ENCODE results near the gene UNK. TPM values are rescaled to one million over a fixed set of nuclear protein-coding genes. Genes with fewer than 3 reads are reported as not detected.
"Not testable (repeated sequence)": the region's sequence is repeated elsewhere in the genome, so short reads cannot be mapped to it uniquely, and the experiment has no call there.

The UNK gene
- total RNA-seq, 1 donor from 2014 or later, result 17.3 TPM

- ATAC-seq, result no peak
Measured at GRCh38 chr17:75853433-75853832, 68.8 kb downstream of the UNK start.

GRCh38 chr17:75854101-75854748 lies 69.6 kb downstream of the UNK start:
- no peak for ATAC-seq

- ATAC-seq, result peak; percentile 1
Measured at GRCh38 chr17:75854881-75855309, 70.3 kb downstream of the UNK start.

GRCh38 chr17:75855310-75856061 lies 70.9 kb downstream of the UNK start, which contains the start of gene WBP2:
WBP2 (minus strand) TSS chr17:75855335; CDS start chr17:75855297, 38 bp downstream.
- ATAC-seq, result peak; percentile 98

- peak; percentile 4 for ATAC-seq
Measured at GRCh38 chr17:75856062-75856756, 71.6 kb downstream of the UNK start.

GRCh38 chr17:75859358-75859757 lies 74.8 kb downstream of the UNK start:
- not testable (repeated sequence) for ATAC-seq

GRCh38 chr17:75861927-75862317 lies 77.3 kb downstream of the UNK start:
- ATAC-seq, result no peak

GRCh38 chr17:75864448-75864871 lies 79.9 kb downstream of the UNK start:
- peak; percentile 64 for ATAC-seq

GRCh38 chr17:75864887-75865286 lies 80.3 kb downstream of the UNK start:
- ATAC-seq, result not testable (repeated sequence)

- ATAC-seq, result not testable (repeated sequence)
Measured at GRCh38 chr17:75865404-75866188, 81.0 kb downstream of the UNK start.

GRCh38 chr17:75868730-75869281 lies 84.2 kb downstream of the UNK start:
- ATAC-seq, result not testable (repeated sequence)

GRCh38 chr17:75869282-75870141 lies 84.9 kb downstream of the UNK start:
- no peak for ATAC-seq

GRCh38 chr17:75870228-75870627 lies 85.6 kb downstream of the UNK start:
- not testable (repeated sequence) for ATAC-seq

GRCh38 chr17:75872434-75873351 lies 88.1 kb downstream of the UNK start:
- ATAC-seq, result peak; percentile 51

- no peak for ATAC-seq
Measured at GRCh38 chr17:75873587-75874322, 89.1 kb downstream of the UNK start.

- no peak for ATAC-seq
Measured at GRCh38 chr17:75874323-75875181, 89.9 kb downstream of the UNK start.
